Loucy (cell line): ENCODE results near the gene LZTFL1.

Source experiments
- EZH2phosphoT487 ChIP-seq: fragments of 200-600 bp; IDR thresholded peaks from 2 replicates; pipeline ENCODE4 v1.6.1; 2018; ENCODE audit warnings: antibody characterized with exemption, mild to moderate bottlenecking, moderate library complexity, borderline replicate concordance
- TF ChIP-seq, protein P1 (sequence below): fragments of 200-600 bp; sonication (generic); conservative IDR thresholded peaks from 2 replicates; pipeline ENCODE4 v1.5.1; 2014; ENCODE audit warnings: mild to moderate bottlenecking, antibody characterized with exemption, low read length

DNA sequence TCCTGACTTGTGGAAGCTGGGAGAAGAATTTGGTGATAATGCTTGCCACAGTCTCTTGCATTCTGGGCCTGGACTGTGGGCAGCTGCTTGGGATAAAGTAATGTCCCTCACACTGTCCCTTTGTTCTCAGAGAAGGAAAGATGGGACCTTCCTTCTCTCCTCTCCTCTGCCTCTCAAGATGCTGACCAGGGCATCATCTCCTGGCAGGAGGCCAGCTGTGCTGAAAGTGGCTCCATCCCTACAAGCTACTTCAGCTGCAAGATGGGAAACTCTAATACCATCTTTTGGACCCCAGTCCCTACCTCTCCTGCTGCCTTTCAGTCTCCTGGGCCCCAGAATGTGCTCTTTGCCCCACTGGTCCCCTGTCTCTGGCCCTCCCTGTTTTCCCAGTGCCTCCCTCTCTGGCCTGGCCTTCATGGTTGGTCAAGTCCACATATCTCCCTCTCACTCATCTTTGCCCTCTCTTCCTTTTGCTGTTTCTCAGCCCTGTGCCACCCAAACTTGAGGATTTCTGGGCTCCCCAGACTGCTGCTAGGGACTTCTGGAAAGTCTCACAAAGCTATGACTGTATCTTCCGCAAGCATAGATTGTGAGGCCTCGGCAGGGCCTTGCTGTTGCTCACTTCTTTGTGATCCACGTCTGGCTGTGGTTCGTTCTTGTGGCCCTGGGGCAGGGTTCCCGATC is 38.5 kb downstream of the LZTFL1 start:
- TF ChIP-seq, protein P1, sequence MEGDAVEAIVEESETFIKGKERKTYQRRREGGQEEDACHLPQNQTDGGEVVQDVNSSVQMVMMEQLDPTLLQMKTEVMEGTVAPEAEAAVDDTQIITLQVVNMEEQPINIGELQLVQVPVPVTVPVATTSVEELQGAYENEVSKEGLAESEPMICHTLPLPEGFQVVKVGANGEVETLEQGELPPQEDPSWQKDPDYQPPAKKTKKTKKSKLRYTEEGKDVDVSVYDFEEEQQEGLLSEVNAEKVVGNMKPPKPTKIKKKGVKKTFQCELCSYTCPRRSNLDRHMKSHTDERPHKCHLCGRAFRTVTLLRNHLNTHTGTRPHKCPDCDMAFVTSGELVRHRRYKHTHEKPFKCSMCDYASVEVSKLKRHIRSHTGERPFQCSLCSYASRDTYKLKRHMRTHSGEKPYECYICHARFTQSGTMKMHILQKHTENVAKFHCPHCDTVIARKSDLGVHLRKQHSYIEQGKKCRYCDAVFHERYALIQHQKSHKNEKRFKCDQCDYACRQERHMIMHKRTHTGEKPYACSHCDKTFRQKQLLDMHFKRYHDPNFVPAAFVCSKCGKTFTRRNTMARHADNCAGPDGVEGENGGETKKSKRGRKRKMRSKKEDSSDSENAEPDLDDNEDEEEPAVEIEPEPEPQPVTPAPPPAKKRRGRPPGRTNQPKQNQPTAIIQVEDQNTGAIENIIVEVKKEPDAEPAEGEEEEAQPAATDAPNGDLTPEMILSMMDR, result no peak
- no peak for TF ChIP-seq EZH2phosphoT487
